Gastrocnemius medialis (tissue), 4 donors: ENCODE measurements around the gene ACTN4. TPM values are rescaled to one million over a fixed set of nuclear protein-coding genes. Genes with fewer than 3 reads are reported as not detected.

Experiments
- ATAC-seq, 2 donors: fragments of 150-250 bp; one replicate each; pipeline ENCODE4 v1.9.1; 2016
- DNase-seq, 2 donors: peaks; one replicate each; pipeline ENCODE4 v3.0.0-alpha.2; 2019
- H3K27ac ChIP-seq, 4 donors: fragments of 200-600 bp; sonication (generic); 1 replicate in 1 of 4; 2 replicates in 3 of 4; pipeline ENCODE4 v1.5.1; 2016 to 2018; ENCODE audit warnings: mild to moderate bottlenecking in 2 of 4, moderate library complexity in 1 of 4
- H3K27me3 ChIP-seq, 3 donors: fragments of 200-600 bp; sonication (generic) in 2 of 3; 1 replicate in 1 of 3; 2 replicates in 2 of 3; pipeline versions ENCODE4 v1.5.1 to v1.6.0; 2016 to 2019; ENCODE audit warnings: mild to moderate bottlenecking in 1 of 3, moderate library complexity in 1 of 3
- H3K36me3 ChIP-seq, 2 donors: fragments of 200-600 bp; sonication (generic) in 1 of 2; one replicate each; pipeline ENCODE4 v1.5.1; 2017 to 2018
- H3K4me1 ChIP-seq, 2 donors: fragments of 200-600 bp; sonication (generic) in 1 of 2; one replicate each; pipeline ENCODE4 v1.5.1; 2016 to 2017; ENCODE audit warnings: mild to moderate bottlenecking in 2 of 2
- H3K4me3 ChIP-seq, 4 donors: fragments of 200-600 bp; sonication (generic) in 3 of 4; 1 replicate in 1 of 4; 2 replicates in 3 of 4; pipeline ENCODE4 v1.5.1; 2016 to 2019; ENCODE audit warnings: mild to moderate bottlenecking in 2 of 4
- H3K9me3 ChIP-seq, 3 donors: fragments of 200-600 bp; sonication (generic) in 2 of 3; 1 replicate in 1 of 3; 2 replicates in 2 of 3; pipeline ENCODE4 v1.5.1; 2016 to 2019
- CTCF ChIP-seq, 5 experiments: fragments of 450-650 bp in 3 of 5; fragments of 200-600 bp in 2 of 5; sonication (generic) in 2 of 5; IDR thresholded peaks in 4 of 5; conservative IDR thresholded peaks in 1 of 5; 1 replicate in 4 of 5; 2 replicates in 1 of 5; pipeline ENCODE4 v1.5.1; 2016 to 2019; ENCODE audit warnings: antibody characterized with exemption in 5 of 5, mild to moderate bottlenecking in 3 of 5, moderate library complexity in 3 of 5
- POLR2A ChIP-seq, 2 donors: fragments of 450-650 bp; IDR thresholded peaks; one replicate each; pipeline ENCODE4 v1.6.1; 2017; ENCODE audit warnings: antibody characterized with exemption in 2 of 2, mild to moderate bottlenecking in 2 of 2, moderate library complexity in 2 of 2
- in situ Hi-C, 4 donors: fragments of 200-750 bp; cut with MboI; loops; one replicate each; pipeline versions ENCODE4 v1.15.0 to v1.8.0; 2017; ENCODE audit warnings: low sequenced_read_pairs in 4 of 4
- intact Hi-C: fragments of 100-400 bp; cut with DNase I; formaldehyde crosslinking; loops from one replicate; pipeline ENCODE4 v1.15.1; 2023; ENCODE audit warnings: low total_unique reads
- total RNA-seq, 4 donors: library from RNA; depleted of rRNA; stranded (reverse); fragments of >200 nt; gene quantifications; one replicate each; pipeline versions ENCODE4 v1.1.0 to v1.2.3, GENCODE V29; 2016

The ACTN4 gene
- total RNA-seq, 4 donors from 2014 or later, result 32.0 to 85.3 (median 63.9) TPM

GRCh38 chr19:38662537-38663155 lies 15.2 kb downstream of the ACTN4 start:
- Histone ChIP-seq H3K27ac (peak overlapping the region; percentile 98 to 100 (median 99)), H3K4me1 (peaks cover 98 to 99% of the 10 kb centered on the region in 2 donors), H3K4me3 (peak overlapping the region in 3 of 4 donors; percentile 28 to 42 (median 36)), H3K36me3 (no peaks in the 10 kb centered on the region), H3K9me3 (no peaks in the 10 kb centered on the region), H3K27me3 (no peaks in the 10 kb centered on the region)
- TF ChIP-seq CTCF (IDR thresholded peaks at IDR 0.05 in 4 of 5, conservative IDR thresholded peaks at IDR 0.05 in 1 of 5) (no peak), POLR2A (IDR thresholded peaks at IDR 0.05) (no peak)
- ATAC-seq (no peak), DNase-seq (no peak)
- in situ Hi-C loops (loop anchor here in 1 of 4 donors (25.0 kb wide), 1 partner anchor 1150 kb away; no protein-coding TSS in a partner anchor), intact Hi-C loops (loop anchor here (10.0 kb wide), 1 partner anchor 1602 kb away; no protein-coding TSS in a partner anchor)

- ATAC-seq (peak in 1 of 2 donors; percentile 23), DNase-seq (peak in 1 of 2 donors; percentile 67)
- no peaks in the 10 kb centered on the region for H3K36me3 ChIP-seq
- intact Hi-C loops (loop anchor here (10.0 kb wide), 1 partner anchor 1602 kb away; no protein-coding TSS in a partner anchor), in situ Hi-C loops (loop anchor here in 1 of 4 donors (25.0 kb wide), 1 partner anchor 1149 kb away; no protein-coding TSS in a partner anchor)
- H3K4me3 ChIP-seq, result peak overlapping the region; percentile 28 to 42 (median 38)
- H3K9me3 ChIP-seq, result no peaks in the 10 kb centered on the region
- H3K27ac ChIP-seq, result peak overlapping the region; percentile 98 to 100 (median 99)
- peaks cover 98 to 99% of the 10 kb centered on the region in 2 donors for H3K4me1 ChIP-seq
- no peak for TF ChIP-seq CTCF (IDR thresholded peaks at IDR 0.05 in 4 of 5, conservative IDR thresholded peaks at IDR 0.05 in 1 of 5)
- TF ChIP-seq POLR2A (IDR thresholded peaks at IDR 0.05), result peak; percentile 18 to 35
- H3K27me3 ChIP-seq, result no peaks in the 10 kb centered on the region
These were observed 15.8 kb downstream of the ACTN4 start for GRCh38 chr19:38663156-38663651.

- DNase-seq (peak; percentile 80 to 87), ATAC-seq (peak; percentile 51 to 67)
- TF ChIP-seq POLR2A (IDR thresholded peaks at IDR 0.05), result peak; percentile 68 to 75
- no peak for TF ChIP-seq CTCF (IDR thresholded peaks at IDR 0.05 in 4 of 5, conservative IDR thresholded peaks at IDR 0.05 in 1 of 5)
- Histone ChIP-seq H3K4me1 (peaks cover 99 to 100% of the 10 kb centered on the region in 2 donors), H3K4me3 (peak overlapping the region; percentile 28 to 42 (median 38)), H3K27me3 (no peaks in the 10 kb centered on the region), H3K27ac (peak overlapping the region; percentile 98 to 100 (median 99)), H3K36me3 (no peaks in the 10 kb centered on the region), H3K9me3 (no peaks in the 10 kb centered on the region)
- in situ Hi-C loops, result loop anchor here in 1 of 4 donors (25.0 kb wide), 1 partner anchor 1148 kb away; no protein-coding TSS in a partner anchor
- intact Hi-C loops, result loop anchor here (10.0 kb wide), 1 partner anchor 1601 kb away; no protein-coding TSS in a partner anchor
These were observed 16.6 kb downstream of the ACTN4 start for GRCh38 chr19:38663957-38664502.

- TF ChIP-seq POLR2A (IDR thresholded peaks at IDR 0.05), result peak; percentile 18 to 25
- TF ChIP-seq CTCF (IDR thresholded peaks at IDR 0.05 in 4 of 5, conservative IDR thresholded peaks at IDR 0.05 in 1 of 5), result no peak
- in situ Hi-C loops (loop anchor here in 1 of 4 donors (25.0 kb wide), 1 partner anchor 1148 kb away; no protein-coding TSS in a partner anchor), intact Hi-C loops (loop anchor here (10.0 kb wide), 1 partner anchor 1600 kb away; no protein-coding TSS in a partner anchor)
- Histone ChIP-seq H3K4me3 (peak overlapping the region; percentile 20 to 41 (median 32)), H3K9me3 (no peaks in the 10 kb centered on the region), H3K4me1 (peaks cover 99 to 100% of the 10 kb centered on the region in 2 donors), H3K36me3 (no peaks in the 10 kb centered on the region), H3K27me3 (no peaks in the 10 kb centered on the region), H3K27ac (peak overlapping the region; percentile 98 to 100 (median 99))
- DNase-seq (no peak), ATAC-seq (peak in 1 of 2 donors; percentile 9)
These were observed 17.2 kb downstream of the ACTN4 start for GRCh38 chr19:38664503-38665211.
